Globus pallidus (tissue), 1 donor: ENCODE measurements around the gene NUP93.
"Not testable (repeated sequence)": the region's sequence is repeated elsewhere in the genome, so short reads cannot be mapped to it uniquely, and the experiment has no call there.

Experiments used
- DNase-seq: peaks from one replicate; pipeline ENCODE4 v3.0.0-alpha.2; 2015; ENCODE audit warnings: low spot score

NUP93 gene

DNA sequence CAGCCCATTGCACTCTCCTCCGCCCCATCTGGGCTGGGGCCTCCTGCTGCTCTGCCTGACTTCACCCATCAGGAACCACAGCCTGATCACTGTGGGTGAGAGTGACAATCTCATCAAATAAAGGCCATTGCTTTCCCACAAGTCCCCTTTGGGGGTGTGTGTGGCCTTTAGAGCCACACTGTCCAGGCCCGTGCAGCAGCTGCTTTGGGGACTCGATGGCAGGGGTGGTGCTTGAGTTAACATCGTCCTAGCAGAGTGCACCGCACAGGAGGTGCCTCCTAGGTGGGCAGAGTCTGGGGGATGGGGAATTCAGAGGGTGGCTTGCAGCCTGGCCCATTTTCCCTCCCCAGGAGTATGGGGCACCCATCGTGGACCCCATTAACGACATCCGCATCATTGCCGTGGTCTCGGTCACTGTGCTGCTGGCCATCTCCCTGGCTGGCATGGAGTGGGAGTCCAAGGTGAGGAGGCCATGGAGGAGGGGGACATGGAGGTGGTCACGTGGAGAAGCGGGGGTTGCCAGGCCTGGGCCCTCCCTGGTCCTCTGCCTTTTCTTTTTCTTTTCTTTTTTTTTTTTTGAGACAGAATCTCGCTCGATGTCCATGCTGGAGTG, 140.5 kb downstream of the NUP93 start:
- DNase-seq, result no peak

DNA sequence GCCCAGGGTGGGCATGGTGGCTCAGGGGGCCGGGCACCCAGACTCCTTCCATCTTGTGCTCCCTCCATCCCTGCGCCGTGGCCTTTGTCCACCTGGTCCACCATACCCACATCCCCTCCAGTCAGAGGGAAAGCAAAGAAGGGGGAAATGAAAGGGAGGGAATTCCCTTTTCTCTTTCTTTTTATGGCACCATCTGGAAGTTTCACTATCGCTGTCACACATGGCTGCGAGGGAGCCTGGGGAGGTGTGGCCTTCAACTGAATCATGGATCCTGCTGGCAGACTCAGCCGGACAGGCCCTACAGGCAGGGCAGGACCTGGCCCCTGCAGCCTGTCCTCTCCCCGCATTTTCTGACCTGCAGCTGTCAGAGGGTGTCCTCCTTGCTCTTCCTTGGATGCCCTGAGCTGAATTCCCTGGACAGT, 141.3 kb downstream of the NUP93 start:
- no peak for DNase-seq

DNA sequence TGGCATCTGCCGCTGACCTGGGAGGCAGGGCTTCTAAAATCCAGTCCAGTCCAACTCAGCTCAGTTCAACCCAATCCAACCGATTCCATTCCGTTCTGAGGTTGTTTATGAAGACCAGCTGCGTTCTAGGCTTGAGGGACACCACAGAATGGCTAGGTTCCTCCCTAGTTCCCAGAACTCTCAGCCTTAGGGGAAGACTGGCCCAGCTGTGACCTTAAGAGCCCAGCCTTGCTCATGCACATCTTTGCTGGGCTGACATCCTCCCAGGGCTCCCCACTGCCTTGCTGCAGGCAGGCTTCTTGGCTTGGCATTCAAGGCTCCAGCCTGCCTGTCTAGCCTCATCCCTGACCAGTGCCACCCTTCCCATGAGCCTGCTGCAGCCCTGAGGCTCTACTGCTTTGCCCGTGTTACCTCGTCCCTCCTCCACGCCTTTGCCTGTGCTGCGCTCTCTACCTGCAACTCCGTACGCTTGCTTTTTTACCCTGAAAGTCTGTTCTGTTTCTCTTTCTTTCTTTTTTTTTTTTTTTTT, 143.0 kb downstream of the NUP93 start:
- DNase-seq, result no peak

DNA sequence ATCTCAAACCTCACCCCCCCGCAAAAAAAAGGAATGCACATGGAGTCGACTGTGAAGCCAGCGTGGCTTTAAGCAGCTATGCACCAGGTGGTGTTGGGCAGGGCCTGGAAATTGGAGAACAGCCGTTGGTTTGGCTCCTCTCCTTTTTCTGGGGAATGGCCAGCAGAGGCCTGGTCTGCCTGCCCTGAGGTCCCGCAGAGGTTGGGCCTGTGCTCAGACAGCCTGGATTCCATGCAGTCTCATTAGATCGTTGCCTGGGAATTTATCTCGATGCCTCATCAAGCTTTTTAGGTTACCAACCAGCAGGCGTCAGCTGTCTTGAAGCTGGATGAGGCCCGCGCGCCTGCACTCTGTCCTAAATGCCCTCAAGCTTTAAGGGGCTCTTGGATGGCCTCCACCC, 144.9 kb downstream of the NUP93 start:
- no peak for DNase-seq

DNA sequence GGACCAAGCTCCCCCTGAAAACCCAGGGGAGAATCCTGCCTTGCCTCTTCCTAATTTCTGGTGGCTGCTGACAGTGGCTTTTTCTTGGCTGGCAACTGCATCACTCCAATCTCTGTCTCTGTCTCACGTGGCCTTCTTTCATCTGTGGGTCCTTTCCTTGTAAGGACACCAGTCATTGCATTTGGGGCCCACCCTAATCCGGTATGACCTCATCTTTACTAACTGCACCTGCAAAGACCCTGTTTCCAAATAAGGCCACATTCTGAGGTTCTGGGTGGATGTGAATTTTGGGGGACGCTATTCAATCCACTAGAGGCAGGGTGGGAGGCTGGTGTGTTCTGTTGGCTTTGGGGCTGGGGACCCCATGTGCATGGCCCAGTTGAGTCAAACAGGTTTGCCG, 146.1 kb downstream of the NUP93 start:
- no peak for DNase-seq

DNA sequence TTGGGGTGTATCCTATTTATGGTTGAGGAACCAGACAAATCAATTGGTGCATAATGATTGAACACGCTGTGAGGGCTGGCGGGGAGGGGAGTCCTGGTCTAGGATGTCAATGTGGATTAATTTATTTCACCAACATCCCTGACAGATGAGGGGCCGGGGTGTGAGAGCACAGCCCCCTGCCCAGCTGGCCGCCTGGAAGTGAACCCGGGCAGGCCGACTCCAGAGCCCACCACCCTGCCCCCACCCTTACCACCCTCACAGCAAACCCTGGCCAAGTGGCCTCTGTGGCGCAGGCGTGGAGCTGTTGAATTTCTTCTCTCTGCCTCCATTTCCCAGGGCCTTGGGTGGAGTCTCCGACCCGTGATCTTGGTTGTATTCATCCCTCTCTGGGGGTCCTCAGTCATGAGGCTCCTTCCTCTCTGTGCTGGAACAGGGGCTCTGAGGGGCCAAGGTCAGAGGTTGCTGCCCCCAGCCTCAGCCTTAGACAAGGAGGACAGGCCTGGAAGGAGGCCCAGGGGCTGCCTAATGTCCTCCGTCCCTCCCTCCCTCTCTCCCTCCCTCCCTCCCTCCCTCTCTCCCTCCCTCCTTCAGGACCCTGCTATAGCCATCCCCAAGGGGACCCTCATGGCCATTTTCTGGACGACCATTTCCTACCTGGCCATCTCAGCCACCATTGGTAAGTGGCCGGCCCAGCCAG, 147.7 kb downstream of the NUP93 start:
- DNase-seq, result no peak

DNA sequence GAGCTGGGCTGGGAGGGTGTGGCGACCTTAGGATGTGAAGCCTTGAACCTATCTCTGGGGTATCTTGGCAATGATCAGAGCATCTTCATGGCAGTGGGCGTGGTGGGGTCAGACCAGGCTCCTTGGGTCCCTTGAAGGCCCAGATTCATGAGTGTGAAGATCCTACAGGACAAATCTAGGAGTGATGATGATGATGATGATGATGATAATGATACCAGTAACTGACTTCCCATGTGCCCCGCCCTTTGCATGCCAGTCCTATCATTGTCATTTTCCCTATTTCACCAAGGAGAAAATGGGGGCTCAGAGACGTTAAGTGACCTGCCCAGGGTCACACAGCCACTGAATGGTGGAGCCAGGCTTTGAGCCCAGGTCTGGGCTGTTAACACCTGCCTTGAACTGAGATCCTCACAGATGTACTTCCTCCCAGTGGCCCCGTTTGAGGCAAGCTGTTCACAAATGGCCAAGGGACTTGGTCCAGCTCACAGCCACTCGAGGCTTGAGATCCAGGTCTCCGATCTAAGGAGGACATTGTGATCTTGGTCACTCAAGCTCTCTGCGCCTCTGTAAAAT, 148.4 kb downstream of the NUP93 start:
- DNase-seq, result no peak

DNA sequence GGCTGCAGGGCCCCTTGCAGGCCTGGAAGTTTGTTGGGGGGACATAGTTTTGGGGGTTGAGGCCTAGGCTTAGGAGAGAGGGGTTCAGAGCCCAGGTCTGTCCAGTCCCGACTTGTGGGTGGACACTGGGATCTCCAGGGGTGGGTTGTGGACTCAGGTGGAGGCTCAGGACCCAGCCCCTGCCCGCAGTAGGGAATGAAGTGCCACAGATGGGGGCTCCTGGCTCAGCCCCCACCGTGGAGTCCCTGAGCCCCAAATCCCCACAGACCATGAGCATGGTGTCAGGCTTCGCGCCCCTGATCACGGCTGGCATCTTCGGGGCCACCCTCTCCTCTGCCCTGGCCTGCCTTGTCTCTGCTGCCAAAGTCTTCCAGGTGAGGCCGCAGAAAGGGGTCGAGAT, 149.3 kb downstream of the NUP93 start:
- DNase-seq, result no peak

DNA sequence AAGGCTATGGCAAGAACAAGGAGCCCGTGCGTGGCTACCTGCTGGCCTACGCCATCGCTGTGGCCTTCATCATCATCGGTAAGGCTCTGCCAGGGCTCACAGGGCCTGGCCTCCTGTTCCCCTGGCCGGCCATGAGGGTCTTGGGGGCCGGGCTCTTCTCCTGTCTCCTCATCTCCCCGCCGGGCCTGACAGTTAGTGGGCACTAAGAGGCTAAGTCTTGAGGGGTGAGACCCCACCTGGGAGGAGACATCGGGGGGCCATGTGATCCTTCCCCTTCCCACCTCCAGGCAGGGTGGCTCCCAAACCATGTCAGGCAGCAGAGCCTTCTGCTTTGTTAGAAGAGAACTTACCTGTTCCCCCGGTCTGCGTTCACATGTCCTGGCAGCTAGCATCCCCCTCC, 150.2 kb downstream of the NUP93 start:
- DNase-seq, result no peak

DNA sequence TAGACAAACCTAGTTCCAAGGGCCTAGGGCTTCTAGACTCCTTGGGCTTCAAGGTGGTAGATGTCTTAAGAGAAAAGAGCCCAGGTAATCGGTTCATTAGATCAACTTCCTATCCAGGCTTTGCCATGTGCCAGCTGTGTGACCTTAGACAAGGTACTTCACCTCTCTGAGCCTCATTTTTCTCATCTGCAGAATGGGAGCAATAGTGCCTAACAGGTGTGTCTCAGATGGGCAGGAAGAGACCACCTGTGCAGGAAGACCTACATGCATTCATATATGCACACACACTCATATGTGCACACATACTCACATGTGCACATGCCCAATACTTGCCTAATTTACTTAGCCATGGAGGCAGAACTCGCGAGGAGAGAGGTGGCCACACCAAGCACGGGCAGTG, 150.8 kb downstream of the NUP93 start:
- DNase-seq, result no peak

DNA sequence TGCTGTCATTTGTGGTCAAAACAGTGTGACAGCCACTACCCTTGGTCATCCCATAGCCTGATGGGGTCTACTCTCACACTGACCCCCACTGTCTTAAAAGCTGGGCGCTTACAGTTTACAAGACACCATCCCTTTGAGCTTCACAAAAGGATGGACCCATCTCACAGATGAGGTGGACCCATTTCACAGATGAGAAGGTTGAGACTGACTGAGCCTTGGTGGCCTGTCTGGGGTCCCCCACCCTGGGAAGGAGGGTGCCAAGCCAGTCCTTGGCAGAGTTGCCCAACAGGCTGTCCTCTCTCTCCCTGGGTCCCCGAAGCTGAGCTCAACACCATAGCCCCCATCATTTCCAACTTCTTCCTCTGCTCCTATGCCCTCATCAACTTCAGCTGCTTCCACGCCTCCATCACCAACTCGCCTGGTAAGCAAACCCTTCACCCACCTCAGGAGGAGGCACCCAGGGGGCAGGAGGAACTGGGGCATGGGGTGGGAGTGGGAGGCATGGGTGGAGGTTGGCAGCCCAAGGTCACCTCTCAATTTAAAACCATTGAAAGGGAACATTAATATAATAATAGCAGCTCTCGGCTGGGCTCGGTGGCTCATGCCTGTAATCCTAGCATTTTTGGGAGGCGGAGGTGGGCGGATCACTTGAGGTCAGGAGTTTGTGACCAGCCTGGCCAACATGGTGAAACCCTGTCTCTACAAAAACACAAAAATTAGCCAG, 152.3 kb downstream of the NUP93 start:
- no peak for DNase-seq

DNA sequence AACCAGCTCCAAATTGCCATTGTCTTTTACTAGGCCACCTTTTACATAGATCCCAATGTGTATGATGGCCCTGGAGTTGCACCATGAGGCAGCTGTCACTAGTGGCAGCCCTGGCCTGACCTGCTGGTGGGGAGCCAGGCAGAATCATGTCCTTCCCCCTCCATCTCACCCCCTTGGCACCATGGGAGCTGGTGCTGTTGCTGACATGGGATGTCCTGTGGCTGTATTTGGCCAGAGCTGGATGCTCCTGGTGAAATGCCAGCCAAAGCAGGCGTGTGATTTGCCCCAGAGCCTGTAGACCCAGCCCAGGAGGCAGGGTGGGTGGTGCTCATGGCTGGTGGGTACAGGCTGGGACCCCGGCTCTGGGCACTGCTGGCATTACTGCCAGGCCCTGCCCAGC, 153.7 kb downstream of the NUP93 start:
- DNase-seq, result no peak

DNA sequence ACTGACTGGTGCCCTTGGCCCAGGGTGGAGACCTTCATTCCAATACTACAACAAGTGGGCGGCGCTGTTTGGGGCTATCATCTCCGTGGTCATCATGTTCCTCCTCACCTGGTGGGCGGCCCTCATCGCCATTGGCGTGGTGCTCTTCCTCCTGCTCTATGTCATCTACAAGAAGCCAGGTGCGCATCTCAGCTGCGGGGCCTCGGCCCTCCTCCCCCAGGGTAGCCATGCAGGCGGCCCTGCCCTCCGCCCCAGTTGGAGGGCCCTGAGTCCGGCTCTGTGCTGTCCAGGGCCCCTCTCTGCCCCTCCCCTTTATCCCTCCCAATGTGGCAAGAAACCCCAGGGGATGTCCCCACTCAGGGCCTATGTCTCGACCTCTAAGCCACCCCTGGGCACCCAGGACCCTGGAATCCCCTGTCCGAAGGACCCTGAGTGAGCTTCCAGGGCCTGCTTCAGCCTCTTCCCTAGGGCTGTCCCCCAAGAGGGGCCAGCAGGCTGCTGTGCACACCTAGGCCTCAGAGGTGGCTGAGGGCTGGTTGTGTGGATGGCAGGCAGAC, 154.2 kb downstream of the NUP93 start:
- no peak for DNase-seq

DNA sequence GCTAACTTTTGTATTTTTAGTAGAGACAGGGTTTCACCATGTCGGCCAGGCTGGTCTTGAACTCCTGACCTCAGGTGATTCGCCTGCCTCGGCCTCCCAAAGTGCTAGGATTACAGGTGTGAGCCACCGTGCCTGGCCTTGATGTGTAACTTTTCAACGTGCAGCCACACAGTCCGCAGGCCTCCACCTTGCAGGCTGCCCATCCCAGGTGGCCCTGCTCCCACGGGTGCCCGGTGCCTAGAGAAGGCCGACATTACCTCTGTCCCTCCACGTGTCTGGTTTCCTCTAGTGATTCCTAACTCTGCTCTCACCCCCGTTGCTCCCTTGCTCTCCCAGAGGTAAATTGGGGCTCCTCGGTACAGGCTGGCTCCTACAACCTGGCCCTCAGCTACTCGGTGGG, 155.0 kb downstream of the NUP93 start:
- DNase-seq, result not testable (repeated sequence)

DNA sequence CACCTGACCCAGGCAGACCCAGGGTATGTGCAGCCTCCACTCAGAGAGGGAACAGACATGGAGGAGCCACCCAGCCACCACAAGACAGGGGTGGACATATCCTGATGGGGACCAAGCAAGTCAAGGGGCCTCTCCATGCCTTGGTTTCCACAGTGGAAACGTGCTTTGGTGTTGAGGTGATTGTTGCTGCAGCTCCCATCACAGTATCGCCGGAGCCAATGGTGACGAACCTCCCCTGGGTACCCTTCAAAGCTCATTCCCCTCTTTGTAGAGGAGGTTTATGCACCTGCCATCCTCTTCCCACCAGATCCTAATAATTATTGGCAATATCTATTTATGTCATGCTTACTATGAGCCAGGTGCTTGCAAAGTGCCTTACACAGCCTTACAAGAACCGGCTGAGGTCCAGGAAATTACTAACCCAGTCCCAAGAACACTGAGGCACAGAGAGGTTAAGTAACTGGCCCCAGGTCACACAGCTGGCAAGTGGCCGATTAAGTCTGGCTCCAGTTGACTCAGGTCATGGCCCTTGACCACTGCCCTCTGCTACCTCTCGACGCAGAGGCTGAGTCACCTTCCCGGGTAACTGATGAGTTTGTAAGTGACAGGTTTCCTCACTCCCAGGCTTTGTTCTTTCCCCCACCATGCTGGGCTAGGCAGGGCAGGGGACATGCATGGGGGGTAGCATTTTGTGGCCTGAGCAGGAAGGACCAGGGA, 155.7 kb downstream of the NUP93 start:
- no peak for DNase-seq

DNA sequence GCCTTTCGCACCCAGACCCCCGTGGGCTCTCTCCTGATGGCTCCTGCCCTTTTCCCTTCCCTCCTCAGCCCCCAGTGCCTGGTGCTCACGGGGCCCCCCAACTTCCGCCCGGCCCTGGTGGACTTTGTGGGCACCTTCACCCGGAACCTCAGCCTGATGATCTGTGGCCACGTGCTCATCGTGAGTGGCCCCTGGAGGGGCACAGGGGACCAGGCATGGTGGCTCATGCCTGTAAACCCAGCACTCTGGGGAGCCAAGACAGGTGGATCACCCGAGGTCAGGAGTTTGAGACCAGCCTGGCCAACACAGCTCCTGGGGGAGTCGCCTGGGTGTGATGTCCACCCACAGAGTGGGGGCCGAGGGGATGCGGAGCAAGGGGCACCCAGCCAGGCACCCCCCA, 156.4 kb downstream of the NUP93 start:
- no peak for DNase-seq

DNA sequence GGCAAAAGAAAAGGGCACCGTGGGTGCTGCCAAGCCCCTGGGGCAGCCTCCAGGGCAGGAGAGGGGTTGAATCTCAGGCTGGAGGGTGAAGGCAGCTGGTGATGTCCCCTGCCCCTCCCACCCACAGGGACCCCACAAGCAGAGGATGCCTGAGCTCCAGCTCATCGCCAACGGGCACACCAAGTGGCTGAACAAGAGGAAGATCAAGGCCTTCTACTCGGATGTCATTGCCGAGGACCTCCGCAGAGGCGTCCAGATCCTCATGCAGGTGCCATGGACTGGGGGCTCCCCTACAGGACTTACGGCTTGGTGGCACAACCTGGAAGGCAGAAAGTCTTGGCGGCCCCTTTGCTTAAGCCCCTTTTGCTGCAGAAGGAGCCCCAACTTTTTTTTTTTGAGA, 156.9 kb downstream of the NUP93 start:
- DNase-seq, result no peak

DNA sequence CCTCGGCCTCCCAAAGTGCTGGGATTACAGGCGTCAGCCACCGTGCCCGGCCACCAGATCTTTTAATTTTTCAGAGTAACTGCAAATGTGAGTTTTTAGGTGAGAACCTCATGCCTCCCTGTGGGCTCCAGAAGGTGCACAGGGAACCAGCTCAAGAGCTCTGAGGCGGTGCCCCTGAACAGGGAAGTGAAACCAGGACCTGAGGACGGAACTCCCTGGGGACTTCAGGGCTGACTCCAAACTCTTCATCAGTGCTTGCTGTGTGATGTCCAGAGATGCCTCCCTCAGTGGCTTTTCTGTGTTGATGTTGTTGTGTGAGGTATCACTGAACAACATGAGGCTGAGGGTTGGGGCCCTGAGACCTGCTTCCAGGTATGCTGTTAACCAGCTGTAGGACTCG, 158.9 kb downstream of the NUP93 start:
- DNase-seq, result no peak

DNA sequence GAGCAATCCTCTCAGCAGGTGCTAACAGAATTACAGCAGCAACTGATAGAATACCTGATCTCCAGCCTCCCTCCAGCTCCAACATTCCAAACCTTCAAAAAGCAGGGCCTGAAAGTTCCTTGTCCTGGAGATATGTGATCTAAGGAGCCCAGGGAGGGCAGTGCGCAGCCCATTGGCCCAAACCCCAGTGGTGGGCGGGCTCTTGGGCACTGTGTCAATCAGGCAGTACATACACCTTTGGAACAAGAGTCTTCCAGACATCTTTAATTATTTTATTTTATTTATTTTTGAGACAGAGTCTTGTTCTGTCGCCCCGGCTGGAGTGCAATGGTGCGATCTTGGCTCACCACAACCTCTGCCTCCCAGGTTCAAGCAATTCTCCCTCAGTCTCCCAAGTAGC, 159.3 kb downstream of the NUP93 start:
- DNase-seq, result no peak

DNA sequence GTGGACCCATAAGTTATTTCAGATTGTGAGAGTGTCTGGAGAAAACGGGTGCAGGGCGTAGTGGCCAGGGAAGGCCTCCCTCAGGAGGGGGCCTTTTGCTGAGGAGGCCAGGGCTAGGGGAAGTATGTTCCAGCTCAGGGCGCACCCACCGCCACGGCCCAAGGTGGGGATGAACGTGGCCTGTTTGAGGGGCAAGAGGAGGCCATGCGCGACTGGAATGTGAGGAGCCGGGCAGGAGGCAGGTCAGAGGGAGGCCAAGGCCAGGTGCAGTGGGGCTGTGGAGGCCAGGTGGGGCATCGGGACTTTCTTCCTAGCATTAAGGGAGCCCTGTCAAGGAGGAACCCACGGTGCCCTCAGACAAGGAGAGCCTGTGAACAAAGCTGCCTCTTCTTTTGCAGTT, 161.8 kb downstream of the NUP93 start:
- DNase-seq, result no peak

DNA sequence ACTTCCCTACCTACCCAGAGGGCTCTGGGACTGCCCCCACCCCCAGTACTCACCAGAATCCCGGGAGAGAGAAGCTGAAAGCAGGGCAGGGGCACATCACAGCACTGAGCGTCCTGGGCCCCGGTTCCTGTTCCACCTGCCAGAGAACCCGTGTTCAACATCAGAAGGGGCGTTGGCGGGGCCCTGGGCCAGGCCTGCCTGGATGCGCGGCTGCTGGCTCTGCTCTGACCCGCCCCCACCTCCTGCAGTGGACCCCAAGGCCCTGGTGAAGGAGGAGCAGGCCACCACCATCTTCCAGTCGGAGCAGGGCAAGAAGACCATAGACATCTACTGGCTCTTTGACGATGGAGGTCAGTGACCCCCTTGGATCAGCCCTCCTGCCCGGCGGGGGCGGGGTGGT, 162.8 kb downstream of the NUP93 start:
- no peak for DNase-seq

DNA sequence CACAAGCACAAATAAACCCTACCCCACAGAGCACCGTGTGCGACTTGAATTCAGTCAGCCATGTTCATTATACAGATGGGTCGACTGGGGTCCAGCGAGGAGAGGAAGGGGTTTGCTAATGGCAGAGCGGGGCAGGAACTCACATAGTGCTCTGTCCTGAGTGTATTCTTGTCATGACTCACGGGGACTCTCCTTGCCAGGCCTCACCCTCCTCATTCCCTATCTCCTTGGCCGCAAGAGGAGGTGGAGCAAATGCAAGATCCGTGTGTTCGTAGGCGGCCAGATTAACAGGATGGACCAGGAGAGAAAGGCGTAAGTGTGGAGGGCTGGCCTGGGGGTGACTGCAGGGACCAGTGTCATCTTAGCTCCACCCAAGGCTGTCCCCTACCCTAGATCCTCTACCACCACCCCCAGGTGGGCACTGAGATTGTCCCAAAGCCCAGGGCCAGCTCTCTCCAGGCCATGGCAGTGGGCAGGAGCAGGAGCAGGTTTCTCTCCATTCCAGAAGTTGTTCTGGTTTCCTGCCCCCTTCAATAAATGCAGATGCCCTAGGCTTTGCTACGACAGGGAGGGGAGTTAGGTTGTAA, 164.5 kb downstream of the NUP93 start:
- DNase-seq, result no peak
